ENCODE results near the gene HOXA9.

Gene HOXA9

GRCh38 chr7:27143023-27143949 lies 22.1 kb downstream of the HOXA9 start, which contains the start of gene HOXA5:
TSS of gene HOXA5 (minus strand) at chr7:27143681. CDS start at chr7:27143607, 74 bp downstream.
- peaks cover 12% of the 10 kb centered on the region for H3K27me3 ChIP-seq (ENCODE audit: insufficient read depth, poor library complexity, severe bottlenecking)
- TF ChIP-seq SPI1 (IDR thresholded peaks at IDR 0.05; ENCODE audit: borderline replicate concordance, low read depth) (no peak), CTCF (IDR thresholded peaks at IDR 0.05; ENCODE audit: insufficient read depth, low read length) (peak; percentile 17)
- H3K27ac ChIP-seq (replicated peaks) = no peak within 1 kb of the TSS
- peak within 1 kb of the TSS; percentile 67 for H3K4me3 ChIP-seq (replicated peaks; ENCODE audit: insufficient read depth, low read length)
- peak; percentile 81 to 93 for DNase-seq (ENCODE audit: low read depth in 1 of 2, low spot score in 1 of 2)

DNA sequence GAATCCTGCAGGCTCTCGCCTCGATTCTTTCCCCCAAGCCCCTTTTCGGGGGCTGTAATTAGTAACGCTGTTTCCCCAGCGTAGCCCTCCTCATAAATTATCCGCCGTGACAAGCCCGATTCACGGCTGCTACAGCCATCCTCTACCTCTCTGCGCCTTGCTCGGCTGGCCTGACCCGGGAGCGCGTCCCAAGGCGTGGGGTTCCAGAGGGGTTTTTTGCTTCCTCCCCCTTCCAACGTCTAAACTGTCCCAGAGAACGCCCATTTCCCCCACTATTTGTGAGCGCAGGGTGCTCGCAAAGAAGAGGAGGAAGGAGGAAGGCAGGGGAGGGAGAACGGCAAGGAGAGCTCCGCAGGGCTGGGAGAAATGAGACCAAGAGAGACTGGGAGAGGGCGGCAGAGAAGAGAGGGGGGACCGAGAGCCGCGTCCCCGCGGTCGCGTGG lies 22.7 kb downstream of the HOXA9 start:
- no peak for TF ChIP-seq CTCF (IDR thresholded peaks at IDR 0.05; ENCODE audit: insufficient read depth, low read length)
- no peak for TF ChIP-seq POLR2AphosphoS5 (IDR thresholded peaks at IDR 0.05; ENCODE audit: low read depth)
- no peak for TF ChIP-seq GABPA (IDR thresholded peaks at IDR 0.05; ENCODE audit: low read depth)
- no peak for TF ChIP-seq SPI1 (IDR thresholded peaks at IDR 0.05; ENCODE audit: borderline replicate concordance, low read depth)
- TF ChIP-seq, protein P1, sequence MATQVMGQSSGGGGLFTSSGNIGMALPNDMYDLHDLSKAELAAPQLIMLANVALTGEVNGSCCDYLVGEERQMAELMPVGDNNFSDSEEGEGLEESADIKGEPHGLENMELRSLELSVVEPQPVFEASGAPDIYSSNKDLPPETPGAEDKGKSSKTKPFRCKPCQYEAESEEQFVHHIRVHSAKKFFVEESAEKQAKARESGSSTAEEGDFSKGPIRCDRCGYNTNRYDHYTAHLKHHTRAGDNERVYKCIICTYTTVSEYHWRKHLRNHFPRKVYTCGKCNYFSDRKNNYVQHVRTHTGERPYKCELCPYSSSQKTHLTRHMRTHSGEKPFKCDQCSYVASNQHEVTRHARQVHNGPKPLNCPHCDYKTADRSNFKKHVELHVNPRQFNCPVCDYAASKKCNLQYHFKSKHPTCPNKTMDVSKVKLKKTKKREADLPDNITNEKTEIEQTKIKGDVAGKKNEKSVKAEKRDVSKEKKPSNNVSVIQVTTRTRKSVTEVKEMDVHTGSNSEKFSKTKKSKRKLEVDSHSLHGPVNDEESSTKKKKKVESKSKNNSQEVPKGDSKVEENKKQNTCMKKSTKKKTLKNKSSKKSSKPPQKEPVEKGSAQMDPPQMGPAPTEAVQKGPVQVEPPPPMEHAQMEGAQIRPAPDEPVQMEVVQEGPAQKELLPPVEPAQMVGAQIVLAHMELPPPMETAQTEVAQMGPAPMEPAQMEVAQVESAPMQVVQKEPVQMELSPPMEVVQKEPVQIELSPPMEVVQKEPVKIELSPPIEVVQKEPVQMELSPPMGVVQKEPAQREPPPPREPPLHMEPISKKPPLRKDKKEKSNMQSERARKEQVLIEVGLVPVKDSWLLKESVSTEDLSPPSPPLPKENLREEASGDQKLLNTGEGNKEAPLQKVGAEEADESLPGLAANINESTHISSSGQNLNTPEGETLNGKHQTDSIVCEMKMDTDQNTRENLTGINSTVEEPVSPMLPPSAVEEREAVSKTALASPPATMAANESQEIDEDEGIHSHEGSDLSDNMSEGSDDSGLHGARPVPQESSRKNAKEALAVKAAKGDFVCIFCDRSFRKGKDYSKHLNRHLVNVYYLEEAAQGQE (IDR thresholded peaks at IDR 0.05; ENCODE audit: insufficient replicate concordance, low read depth) = no peak
- no peak for DNase-seq (ENCODE audit: low read depth in 1 of 2, low spot score in 1 of 2)
- Histone ChIP-seq H3K4me3 (replicated peaks; ENCODE audit: insufficient read depth, low read length) (peak overlapping the region; percentile 67), H3K27ac (replicated peaks) (no peak overlapping the region), H3K27me3 (ENCODE audit: insufficient read depth, poor library complexity, severe bottlenecking) (peaks cover 10% of the 10 kb centered on the region)

GRCh38 chr7:27141923-27142579 lies 23.3 kb downstream of the HOXA9 start:
- H3K27ac ChIP-seq (replicated peaks) = no peak overlapping the region
- H3K27me3 ChIP-seq (ENCODE audit: insufficient read depth, poor library complexity, severe bottlenecking) = peaks cover 5% of the 10 kb centered on the region
- H3K4me3 ChIP-seq (replicated peaks; ENCODE audit: insufficient read depth, low read length) = peak overlapping the region; percentile 67
- DNase-seq (ENCODE audit: low read depth in 1 of 2, low spot score in 1 of 2) = no peak
- TF ChIP-seq GABPA (IDR thresholded peaks at IDR 0.05; ENCODE audit: low read depth) (no peak), CTCF (IDR thresholded peaks at IDR 0.05; ENCODE audit: insufficient read depth, low read length) (no peak), POLR2AphosphoS5 (IDR thresholded peaks at IDR 0.05; ENCODE audit: low read depth) (no peak), SPI1 (IDR thresholded peaks at IDR 0.05; ENCODE audit: borderline replicate concordance, low read depth) (no peak)
- TF ChIP-seq, protein P1 (IDR thresholded peaks at IDR 0.05; ENCODE audit: insufficient replicate concordance, low read depth) = no peak
